Dedifferentiated amniotic fluid mesenchymal stem cell (primary cell): ENCODE results near the gene WDR48.

ENCODE experiments used
- DNase-seq: peaks from one replicate; pipeline ENCODE4 v3.0.0-alpha.2; 2016; ENCODE audit errors: extremely low spot score

Gene WDR48

GRCh38 chr3:39063143-39063542, 11.3 kb downstream of the WDR48 start:
- DNase-seq, result no peak

DNA sequence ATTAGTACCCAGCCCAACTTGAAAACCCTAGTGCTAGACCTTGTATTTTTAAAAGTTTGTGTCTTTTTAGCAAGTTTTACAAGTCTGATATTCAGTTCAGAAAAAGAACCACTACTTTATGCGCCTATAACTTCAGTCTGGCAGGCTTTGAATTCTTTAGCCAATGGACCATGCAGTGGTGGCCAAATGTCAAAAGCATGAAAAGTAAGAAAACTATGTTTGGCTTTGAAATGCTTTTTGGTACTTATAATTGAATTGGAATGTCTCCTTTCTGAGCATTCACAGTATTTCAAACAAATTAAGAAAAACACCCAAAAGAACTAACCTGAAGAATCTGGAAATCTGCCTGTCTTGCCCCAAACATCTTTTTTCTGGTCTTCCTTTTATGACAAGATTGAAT, 12.8 kb downstream of the WDR48 start:
- DNase-seq, result peak; percentile 71

GRCh38 chr3:39065197-39065596, 13.4 kb downstream of the WDR48 start:
- DNase-seq, result peak; percentile 34

DNA sequence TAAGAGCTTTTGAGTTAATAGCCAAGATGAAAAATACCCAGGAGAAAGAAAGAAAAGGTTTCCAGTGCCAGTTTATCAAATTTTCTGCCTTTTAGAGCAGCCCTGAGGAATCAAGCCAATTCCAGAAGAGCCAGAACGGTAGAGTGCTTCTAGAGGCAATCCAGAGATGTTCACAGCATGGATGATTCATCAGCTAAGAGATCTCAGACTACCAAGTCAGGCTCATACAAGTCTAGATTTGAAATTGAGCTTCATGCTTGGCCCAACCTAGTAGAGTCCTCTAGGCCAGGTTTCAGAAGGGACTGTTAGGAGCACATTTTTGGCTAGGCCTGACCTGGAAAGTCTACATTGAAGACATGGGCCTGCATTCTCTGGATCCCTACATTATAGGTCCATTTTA, 15.5 kb downstream of the WDR48 start:
- DNase-seq, result no peak

GRCh38 chr3:39068556-39068955, 16.7 kb downstream of the WDR48 start:
- DNase-seq, result no peak

DNA sequence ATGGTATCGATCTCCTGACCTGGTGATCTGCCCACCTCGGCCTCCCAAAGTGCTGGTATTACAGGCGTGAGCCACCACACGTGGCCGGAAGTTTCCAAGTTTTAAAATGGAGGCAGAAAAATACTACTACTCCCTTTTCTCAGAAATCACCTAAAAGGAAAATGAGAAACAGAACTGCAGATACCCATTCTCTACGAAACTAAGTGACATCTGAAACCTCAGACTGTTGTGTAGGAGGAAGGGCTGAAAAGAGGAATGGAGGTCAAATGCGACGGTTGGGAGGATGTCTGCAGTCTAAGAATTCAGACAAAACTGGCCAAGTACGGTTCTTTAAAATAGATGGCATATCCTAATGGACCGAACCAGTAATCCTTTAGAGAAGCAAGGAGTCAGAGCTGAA, 24.1 kb downstream of the WDR48 start:
- no peak for DNase-seq

DNA sequence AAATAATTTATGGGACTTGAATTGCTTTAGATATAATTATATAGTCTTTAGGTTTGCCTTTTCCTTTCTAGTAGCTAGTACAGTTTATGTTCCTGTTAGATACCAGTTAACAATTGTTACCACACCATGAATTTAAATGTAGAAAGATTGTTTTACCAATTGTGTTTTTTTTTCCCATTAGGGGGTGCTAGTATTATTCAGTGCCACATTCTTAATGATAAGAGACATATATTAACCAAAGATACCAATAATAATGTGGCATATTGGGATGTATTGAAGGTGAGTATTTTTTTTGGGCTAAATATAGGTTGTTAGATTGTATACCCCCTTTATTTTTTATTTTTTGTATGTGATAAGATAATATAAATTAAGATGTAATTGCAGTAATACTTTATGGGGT, 27.7 kb downstream of the WDR48 start:
- DNase-seq, result no peak

GRCh38 chr3:39080026-39080425, 28.2 kb downstream of the WDR48 start:
- DNase-seq, result no peak

DNA sequence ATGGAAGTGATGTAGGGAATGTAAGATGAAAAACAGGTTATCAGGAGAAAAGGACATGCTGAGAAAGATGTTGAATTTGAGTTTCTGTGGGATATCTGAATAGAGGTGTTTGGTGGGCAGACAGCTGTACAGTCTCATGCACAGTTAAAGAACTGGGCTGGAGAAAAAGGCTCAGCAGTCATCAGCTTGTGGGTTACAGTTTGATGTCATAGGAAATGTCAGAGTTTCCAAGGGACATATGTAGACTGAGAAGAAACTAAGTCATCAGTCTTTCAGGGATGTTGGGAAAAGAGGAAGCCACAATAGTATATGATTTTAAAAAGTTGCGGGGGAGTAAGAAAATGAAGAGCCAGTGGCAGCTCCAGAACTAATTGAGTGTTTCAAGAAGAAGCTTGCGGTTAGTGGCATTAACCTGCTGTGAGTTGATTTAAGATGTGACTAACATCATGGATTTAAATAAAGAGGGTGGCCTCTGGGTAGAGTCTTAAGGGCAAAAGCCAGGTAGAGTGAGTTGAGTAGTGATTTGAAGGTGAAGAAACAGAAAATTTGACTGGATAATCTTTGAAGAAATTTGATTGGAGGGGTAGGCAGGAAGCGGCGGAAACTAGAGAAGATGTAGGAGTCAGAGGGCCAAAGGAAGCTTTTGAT, 31.0 kb downstream of the WDR48 start:
- no peak for DNase-seq

GRCh38 chr3:39086144-39086543, 34.3 kb downstream of the WDR48 start:
- DNase-seq, result no peak

- DNase-seq, result no peak
Observed at GRCh38 chr3:39088456-39088855, 36.6 kb downstream of the WDR48 start.

GRCh38 chr3:39088889-39089288, 37.1 kb downstream of the WDR48 start:
- DNase-seq, result no peak

DNA sequence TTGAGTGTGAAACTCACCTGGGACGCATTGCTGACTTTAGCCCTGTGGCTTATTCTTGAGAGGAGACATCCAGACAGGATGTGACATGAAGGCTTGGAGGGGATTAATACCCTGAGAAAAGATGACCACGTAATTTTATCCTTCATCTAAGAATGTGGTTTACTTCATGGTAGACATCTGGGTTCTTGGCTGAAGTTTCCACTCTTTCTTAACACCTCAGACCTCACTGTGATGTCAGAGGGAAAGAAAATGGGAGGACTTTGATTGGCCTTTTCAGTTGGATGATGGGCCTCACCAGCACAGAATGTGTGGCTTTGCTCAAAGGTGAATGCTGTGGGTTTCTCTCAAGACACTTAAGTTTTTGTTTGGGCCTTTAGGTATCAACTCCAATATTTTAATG, 39.1 kb downstream of the WDR48 start:
- no peak for DNase-seq

GRCh38 chr3:39094851-39095677, 43.2 kb downstream of the WDR48 start:
- no peak for DNase-seq

DNA sequence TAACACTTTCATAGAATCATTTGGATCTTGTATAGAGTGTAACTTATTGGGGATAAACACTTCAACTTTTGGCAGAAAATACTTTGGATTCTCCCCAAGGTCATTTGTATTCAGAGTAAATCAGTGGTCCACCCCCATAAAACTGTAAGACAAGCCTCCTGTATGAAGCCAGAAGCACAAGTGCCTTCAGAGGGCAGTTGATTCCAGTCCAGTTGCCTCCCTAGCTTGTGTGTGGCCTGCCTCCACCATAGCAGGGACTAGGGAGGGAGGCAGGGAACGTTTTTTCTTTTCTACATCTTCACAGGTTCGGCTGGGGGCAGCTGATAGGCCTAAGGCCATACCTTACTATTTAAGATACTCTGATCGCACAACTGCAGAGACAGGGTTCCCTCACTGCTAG, 44.0 kb downstream of the WDR48 start:
- DNase-seq, result no peak

DNA sequence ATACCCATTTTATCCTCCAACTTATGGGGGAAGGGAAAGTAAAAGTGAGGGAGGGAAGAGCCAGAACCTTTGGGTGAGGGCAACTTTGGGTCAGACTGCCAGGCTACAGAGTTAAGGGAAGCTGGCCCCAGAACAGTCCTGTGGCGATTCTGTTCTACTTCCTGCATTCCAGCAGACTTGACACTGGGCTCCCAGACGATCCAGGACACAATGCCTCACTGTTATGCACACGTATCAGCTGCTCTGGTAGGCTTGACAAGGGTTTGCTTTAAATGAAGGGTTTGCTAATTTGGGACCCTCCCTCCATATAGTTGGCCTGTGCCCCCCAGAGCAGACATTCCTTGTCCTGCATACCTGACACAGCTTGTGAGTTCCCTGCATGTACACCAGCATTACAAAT, 45.0 kb downstream of the WDR48 start:
- no peak for DNase-seq

DNA sequence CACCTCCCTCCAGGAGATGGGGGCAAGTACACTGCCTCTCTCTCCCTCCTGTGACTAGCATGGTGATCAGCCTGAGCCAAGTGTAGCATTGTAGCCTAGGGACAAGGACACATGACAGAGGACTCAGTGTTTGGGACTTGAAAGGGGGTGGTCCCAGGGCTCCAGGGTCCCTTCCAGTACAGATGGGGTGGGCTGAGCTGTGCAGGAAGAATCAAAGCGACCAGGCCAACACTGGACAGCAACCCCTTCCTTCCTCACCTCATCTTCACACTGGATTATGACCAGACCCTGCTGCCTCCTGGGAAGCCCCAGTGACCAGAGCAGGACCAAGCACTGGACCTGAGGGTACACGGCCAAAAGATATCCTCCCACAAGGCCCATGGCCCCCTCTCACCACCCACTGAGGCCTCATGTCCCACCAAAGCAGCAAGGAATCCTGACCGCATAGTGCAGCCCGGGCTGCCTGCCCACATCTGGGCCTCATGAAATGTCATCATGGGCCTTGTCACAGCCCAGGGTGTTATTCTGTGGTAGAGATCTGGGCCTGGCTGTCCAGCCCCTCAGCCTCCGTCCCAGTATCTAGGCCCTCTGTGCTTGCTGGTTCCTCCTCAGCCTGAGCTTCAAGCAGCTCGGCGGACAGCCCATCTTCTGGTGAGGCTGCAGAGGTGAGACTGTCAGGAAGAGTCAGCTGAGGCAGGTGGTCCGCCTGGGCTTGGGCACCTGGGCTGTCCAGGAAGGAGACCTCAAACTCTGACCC, 46.1 kb downstream of the WDR48 start:
- DNase-seq, result no peak

DNA sequence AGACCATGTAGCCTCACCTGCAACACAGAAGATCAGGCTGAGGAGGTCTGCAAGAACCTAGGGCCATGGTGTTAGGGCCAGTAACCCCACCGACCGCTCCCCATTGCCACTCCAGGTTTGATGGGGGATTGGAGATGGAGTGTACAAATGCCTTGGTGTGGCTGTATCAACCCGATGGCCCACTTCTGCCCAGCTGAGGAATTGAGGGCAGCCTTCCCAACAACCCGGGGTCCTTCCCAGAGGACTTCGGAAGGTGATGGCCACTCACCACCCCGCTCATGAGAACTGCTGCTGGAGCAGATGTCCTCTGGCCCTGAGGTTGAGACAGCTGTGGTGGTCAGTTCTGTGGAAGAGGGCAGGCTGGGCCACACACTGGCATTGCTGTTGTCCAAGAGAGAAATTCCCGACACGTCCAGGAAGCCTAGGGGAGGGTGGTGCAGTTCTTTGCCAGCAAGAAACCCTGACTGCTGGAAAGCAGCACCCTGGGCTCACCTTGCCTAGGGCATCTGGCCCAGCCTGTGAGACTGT, 46.7 kb downstream of the WDR48 start:
- no peak for DNase-seq

GRCh38 chr3:39099242-39099641, 47.4 kb downstream of the WDR48 start:
- no peak for DNase-seq

GRCh38 chr3:39099738-39100499, 48.1 kb downstream of the WDR48 start:
- DNase-seq, result no peak

- no peak for DNase-seq
Observed at GRCh38 chr3:39100500-39100886, 48.7 kb downstream of the WDR48 start.
